Measurements from ENCODE around the gene MT2A. TPM values are rescaled to one million over a fixed set of nuclear protein-coding genes. Genes with fewer than 3 reads are reported as not detected.

The MT2A gene
- total and polyA plus RNA-seq, 2 of the 13 experiments (the other 11 are each of a cell fraction or from before 2014, with no cell fraction given): 135 to 371 TPM

DNA sequence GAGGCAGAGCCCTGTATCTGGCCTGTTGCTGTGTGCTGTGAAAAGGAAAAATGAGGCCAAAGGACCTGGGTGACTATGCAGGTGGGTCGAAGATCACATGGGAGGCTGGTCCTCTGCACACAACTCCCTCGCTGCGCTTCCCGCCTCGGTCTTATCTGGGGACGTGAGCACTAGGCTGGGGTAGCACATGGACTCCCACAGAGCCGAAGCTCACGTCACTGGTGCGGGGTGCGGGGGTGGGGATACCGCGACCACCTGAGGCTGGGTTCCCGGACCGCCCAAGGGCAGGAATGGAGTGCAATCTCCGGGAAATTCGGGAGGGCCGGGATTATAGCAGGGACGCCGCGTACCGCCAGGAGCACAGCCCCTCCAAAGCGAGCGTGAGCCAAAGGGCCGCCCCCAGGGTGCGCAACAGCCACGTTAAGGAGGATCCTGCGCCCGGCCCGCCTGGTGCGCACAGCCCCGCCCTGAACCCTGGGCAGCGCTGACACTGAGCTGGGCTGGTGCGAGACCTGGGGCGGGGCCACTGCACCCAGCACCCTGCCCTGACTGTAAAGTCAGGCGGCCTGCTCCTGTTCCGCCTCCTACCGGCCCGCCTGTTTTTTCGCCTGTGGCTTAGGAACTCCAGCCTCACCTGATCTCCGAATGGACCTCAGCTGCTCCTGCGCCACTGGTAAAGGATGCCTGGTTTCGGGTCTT lies 34.8 kb downstream of the MT2A start (continued):
- peak; percentile 72; the same call in 1 of the 2 replicates for TF ChIP-seq ZNF501 (CRISPR knock-in tag; IDR thresholded peaks at IDR 0.05)
- TF ChIP-seq, protein P1, sequence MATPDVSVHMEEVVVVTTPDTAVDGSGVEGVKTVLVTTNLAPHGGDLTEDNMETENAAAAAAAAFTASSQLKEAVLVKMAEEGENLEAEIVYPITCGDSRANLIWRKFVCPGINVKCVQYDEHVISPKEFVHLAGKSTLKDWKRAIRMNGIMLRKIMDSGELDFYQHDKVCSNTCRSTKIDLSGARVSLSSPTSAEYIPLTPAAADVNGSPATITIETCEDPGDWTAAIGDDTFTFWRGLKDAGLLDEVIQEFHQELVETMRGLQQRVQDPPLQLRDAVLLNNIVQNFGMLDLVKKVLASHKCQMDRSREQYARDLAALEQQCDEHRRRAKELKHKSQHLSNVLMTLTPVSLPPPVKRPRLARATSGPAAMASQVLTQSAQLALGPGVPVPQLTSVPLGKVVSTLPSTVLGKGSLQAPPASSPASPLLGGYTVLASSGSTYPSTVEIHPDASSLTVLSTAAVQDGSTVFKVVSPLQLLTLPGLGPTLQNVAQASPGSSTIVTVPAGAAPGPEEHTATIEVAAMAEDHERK (CRISPR knock-in tag; IDR thresholded peaks at IDR 0.05; ENCODE audit: low read depth): no peak
- no peak for TF ChIP-seq KAT7 (CRISPR knock-in tag; IDR thresholded peaks at IDR 0.05; ENCODE audit: borderline replicate concordance)
- TF ChIP-seq ZNF251 (CRISPR knock-in tag; IDR thresholded peaks at IDR 0.05): no peak
- TF ChIP-seq GTF2F1 (IDR thresholded peaks at IDR 0.05; ENCODE audit: low read length): no peak
- TF ChIP-seq GABPB1 (CRISPR knock-in tag; IDR thresholded peaks at IDR 0.05): peak; percentile 44; the same call in 1 of the 2 replicates
- TF ChIP-seq SP5 (CRISPR knock-in tag; IDR thresholded peaks at IDR 0.05; ENCODE audit: borderline replicate concordance, low read depth): peak; percentile 53; the same call in 1 of the 2 replicates
- TF ChIP-seq CERS6 (CRISPR knock-in tag; IDR thresholded peaks at IDR 0.05): no peak
- no peak for TF ChIP-seq ZBTB14 (CRISPR knock-in tag; IDR thresholded peaks at IDR 0.05)
- TF ChIP-seq, protein P2, sequence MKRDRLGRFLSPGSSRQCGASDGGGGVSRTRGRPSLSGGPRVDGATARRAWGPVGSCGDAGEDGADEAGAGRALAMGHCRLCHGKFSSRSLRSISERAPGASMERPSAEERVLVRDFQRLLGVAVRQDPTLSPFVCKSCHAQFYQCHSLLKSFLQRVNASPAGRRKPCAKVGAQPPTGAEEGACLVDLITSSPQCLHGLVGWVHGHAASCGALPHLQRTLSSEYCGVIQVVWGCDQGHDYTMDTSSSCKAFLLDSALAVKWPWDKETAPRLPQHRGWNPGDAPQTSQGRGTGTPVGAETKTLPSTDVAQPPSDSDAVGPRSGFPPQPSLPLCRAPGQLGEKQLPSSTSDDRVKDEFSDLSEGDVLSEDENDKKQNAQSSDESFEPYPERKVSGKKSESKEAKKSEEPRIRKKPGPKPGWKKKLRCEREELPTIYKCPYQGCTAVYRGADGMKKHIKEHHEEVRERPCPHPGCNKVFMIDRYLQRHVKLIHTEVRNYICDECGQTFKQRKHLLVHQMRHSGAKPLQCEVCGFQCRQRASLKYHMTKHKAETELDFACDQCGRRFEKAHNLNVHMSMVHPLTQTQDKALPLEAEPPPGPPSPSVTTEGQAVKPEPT (CRISPR knock-in tag; IDR thresholded peaks at IDR 0.05; ENCODE audit: low read depth): no peak
- TF ChIP-seq ZSCAN29 (CRISPR knock-in tag; conservative IDR thresholded peaks at IDR 0.05): peak; percentile 60; the same call in 1 of the 2 replicates
- TF ChIP-seq ZFP90 (CRISPR knock-in tag; IDR thresholded peaks at IDR 0.05; ENCODE audit: borderline replicate concordance): no peak
- no peak for TF ChIP-seq ZNF180 (CRISPR knock-in tag; IDR thresholded peaks at IDR 0.05; ENCODE audit: borderline replicate concordance, low read depth)
- TF ChIP-seq MAF1 (CRISPR knock-in tag; IDR thresholded peaks at IDR 0.05; ENCODE audit: borderline replicate concordance): no peak
- TF ChIP-seq TBP (CRISPR knock-in tag; IDR thresholded peaks at IDR 0.05): no peak
- no peak for TF ChIP-seq HOXA3 (CRISPR knock-in tag; IDR thresholded peaks at IDR 0.05)
- TF ChIP-seq ATF2 (CRISPR knock-in tag; IDR thresholded peaks at IDR 0.05): no peak
- TF ChIP-seq ZSCAN9 (CRISPR knock-in tag; IDR thresholded peaks at IDR 0.05; ENCODE audit: borderline replicate concordance): no peak
- TF ChIP-seq, protein P3, sequence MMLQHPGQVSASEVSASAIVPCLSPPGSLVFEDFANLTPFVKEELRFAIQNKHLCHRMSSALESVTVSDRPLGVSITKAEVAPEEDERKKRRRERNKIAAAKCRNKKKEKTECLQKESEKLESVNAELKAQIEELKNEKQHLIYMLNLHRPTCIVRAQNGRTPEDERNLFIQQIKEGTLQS (CRISPR knock-in tag; IDR thresholded peaks at IDR 0.05): no peak
